Measurements from ENCODE around the gene GNAT1. TPM values are rescaled to one million over a fixed set of nuclear protein-coding genes. Genes with fewer than 3 reads are reported as not detected.

The GNAT1 gene
- total RNA-seq, 1 experiment from 2014 or later, result not detected

- DNase-seq, result no peak
- peaks cover 17% of the 10 kb centered on the region for H3K4me1 ChIP-seq (replicated peaks; ENCODE audit: insufficient read depth)
- H3F3A ChIP-seq (ENCODE audit: insufficient read depth, low read depth), result 0 out of 2 replicates have a peak, but pooled peaks cover 3% of the 10 kb centered on the region
- H3K4me2 ChIP-seq, result no peak overlapping the region
- no peaks in the 10 kb centered on the region for H3K9me2 ChIP-seq (ENCODE audit: insufficient read depth)
- no peak for TF ChIP-seq EZH2 (IDR thresholded peaks at IDR 0.05; ENCODE audit: low read depth)
- TF ChIP-seq, protein P1, sequence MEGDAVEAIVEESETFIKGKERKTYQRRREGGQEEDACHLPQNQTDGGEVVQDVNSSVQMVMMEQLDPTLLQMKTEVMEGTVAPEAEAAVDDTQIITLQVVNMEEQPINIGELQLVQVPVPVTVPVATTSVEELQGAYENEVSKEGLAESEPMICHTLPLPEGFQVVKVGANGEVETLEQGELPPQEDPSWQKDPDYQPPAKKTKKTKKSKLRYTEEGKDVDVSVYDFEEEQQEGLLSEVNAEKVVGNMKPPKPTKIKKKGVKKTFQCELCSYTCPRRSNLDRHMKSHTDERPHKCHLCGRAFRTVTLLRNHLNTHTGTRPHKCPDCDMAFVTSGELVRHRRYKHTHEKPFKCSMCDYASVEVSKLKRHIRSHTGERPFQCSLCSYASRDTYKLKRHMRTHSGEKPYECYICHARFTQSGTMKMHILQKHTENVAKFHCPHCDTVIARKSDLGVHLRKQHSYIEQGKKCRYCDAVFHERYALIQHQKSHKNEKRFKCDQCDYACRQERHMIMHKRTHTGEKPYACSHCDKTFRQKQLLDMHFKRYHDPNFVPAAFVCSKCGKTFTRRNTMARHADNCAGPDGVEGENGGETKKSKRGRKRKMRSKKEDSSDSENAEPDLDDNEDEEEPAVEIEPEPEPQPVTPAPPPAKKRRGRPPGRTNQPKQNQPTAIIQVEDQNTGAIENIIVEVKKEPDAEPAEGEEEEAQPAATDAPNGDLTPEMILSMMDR (conservative IDR thresholded peaks at IDR 0.05), result no peak
- intact Hi-C loops (cut with micrococcal nuclease; ENCODE audit: unreplicated experiment), result no loop called here
- CTCF ChIA-PET, result no interaction called here
- H3K79me2 ChIP-seq (ENCODE audit: low read depth), result no peaks in the 10 kb centered on the region
- POLR2A ChIA-PET (ENCODE audit: unreplicated experiment), result interaction anchor here (0.6 kb wide), 1 partner anchor 316 kb away, joined by 3 read pairs; no protein-coding TSS in a partner anchor
- H2AFZ ChIP-seq, result no peak overlapping the region
- no peaks in the 10 kb centered on the region for H4K20me1 ChIP-seq (ENCODE audit: insufficient read depth)
- H3K9me3 ChIP-seq (ENCODE audit: insufficient read depth, low read depth), result no peaks in the 10 kb centered on the region
- no TSS peak for BruUV-seq (replicated peaks)
- H3K27me3 ChIP-seq (ENCODE audit: insufficient read depth, low read depth), result no peaks in the 10 kb centered on the region
- no peak overlapping the region for H3K27ac ChIP-seq
- no peaks in the 10 kb centered on the region for H3K36me3 ChIP-seq (ENCODE audit: low read depth)
- no peak overlapping the region for H3K4me3 ChIP-seq
Observed at GRCh38 chr3:50157827-50158529, 33.4 kb upstream of the GNAT1 start.

DNA sequence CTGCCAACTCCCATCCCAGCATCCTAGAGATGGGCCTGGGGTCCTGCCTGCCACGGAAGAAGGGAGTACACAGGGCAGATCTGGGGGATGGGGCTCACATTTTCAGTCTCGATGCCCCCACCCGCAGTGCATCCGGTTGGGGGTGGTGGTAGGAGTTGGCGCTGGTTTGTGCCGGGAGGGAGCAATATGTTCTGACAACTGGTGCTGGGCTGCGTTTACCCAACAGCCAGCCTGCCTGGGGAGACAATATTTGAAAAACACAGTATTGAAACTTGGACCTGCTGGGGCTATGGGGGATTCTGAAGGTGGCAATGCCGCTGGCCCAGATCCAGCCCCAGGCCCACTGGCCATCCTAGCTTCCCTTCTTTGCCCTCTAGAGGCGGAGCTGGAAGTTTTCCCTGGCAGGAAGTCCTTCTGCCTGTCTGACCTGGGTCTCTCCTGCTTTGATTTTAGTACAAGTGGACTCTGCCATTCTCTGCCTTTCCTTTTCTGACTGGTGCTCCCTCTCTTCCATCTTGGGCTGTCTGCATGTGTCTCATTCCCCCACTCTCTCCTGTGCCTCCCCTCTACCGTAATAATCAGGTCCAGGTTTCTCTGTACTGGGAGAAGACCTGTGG, 32.8 kb upstream of the GNAT1 start:
- no peaks in the 10 kb centered on the region for H3K9me3 ChIP-seq (ENCODE audit: insufficient read depth, low read depth)
- H2AFZ ChIP-seq, result no peak overlapping the region
- H3K27ac ChIP-seq, result no peak overlapping the region
- H3K36me3 ChIP-seq (ENCODE audit: low read depth), result no peaks in the 10 kb centered on the region
- no peaks in the 10 kb centered on the region for H3K79me2 ChIP-seq (ENCODE audit: low read depth)
- H3K4me1 ChIP-seq (replicated peaks; ENCODE audit: insufficient read depth), result peaks cover 24% of the 10 kb centered on the region
- H3F3A ChIP-seq (ENCODE audit: insufficient read depth, low read depth), result 0 out of 2 replicates have a peak, but pooled peaks cover 3% of the 10 kb centered on the region
- no TSS peak for BruUV-seq (replicated peaks)
- no peak overlapping the region for H3K4me2 ChIP-seq
- intact Hi-C loops (cut with micrococcal nuclease; ENCODE audit: unreplicated experiment), result no loop called here
- H3K9me2 ChIP-seq (ENCODE audit: insufficient read depth), result no peaks in the 10 kb centered on the region
- POLR2A ChIA-PET (ENCODE audit: unreplicated experiment), result no interaction called here
- CTCF ChIA-PET, result no interaction called here
- no peak overlapping the region for H3K4me3 ChIP-seq
- H3K27me3 ChIP-seq (ENCODE audit: insufficient read depth, low read depth), result no peaks in the 10 kb centered on the region
- DNase-seq, result no peak
- H4K20me1 ChIP-seq (ENCODE audit: insufficient read depth), result no peaks in the 10 kb centered on the region
- TF ChIP-seq EZH2 (IDR thresholded peaks at IDR 0.05; ENCODE audit: low read depth), result no peak
- TF ChIP-seq, protein P1 (conservative IDR thresholded peaks at IDR 0.05), result no peak

DNA sequence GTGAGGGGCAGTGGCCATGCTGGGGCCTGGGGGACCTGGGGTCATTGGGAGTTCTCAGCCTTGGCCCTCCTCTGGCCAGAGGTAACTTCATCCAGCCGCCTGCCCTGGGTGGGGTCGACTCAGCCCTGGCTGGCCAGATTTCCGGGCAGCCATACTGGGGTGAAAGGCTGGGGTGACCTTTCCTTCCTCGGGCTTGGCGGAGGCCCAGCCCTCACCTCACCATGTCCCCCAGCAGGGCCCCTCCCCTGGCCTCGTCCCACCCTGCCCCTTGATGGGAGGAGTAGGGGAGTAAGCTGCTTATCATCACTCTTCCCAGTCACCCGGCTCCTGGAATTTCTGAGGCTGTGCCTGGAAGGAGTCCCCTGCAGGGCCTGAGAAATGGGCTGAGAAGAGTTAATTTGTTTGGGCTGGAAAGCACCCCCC, 30.8 kb upstream of the GNAT1 start:
- Histone ChIP-seq H3K9me3 (ENCODE audit: insufficient read depth, low read depth) (no peaks in the 10 kb centered on the region), H3K4me2 (no peak overlapping the region), H3K27me3 (ENCODE audit: insufficient read depth, low read depth) (no peaks in the 10 kb centered on the region), H3K36me3 (ENCODE audit: low read depth) (no peaks in the 10 kb centered on the region), H2AFZ (no peak overlapping the region), H3K4me1 (replicated peaks; ENCODE audit: insufficient read depth) (peaks cover 38% of the 10 kb centered on the region), H4K20me1 (ENCODE audit: insufficient read depth) (no peaks in the 10 kb centered on the region), H3K4me3 (no peak overlapping the region), H3K79me2 (ENCODE audit: low read depth) (no peaks in the 10 kb centered on the region), H3F3A (ENCODE audit: insufficient read depth, low read depth) (peaks cover 3% of the 10 kb centered on the region; the same call in 1 of the 2 replicates), H3K9me2 (ENCODE audit: insufficient read depth) (no peaks in the 10 kb centered on the region), H3K27ac (no peak overlapping the region)
- TF ChIP-seq EZH2 (IDR thresholded peaks at IDR 0.05; ENCODE audit: low read depth), result no peak
- TF ChIP-seq, protein P1 (conservative IDR thresholded peaks at IDR 0.05), result no peak
- intact Hi-C loops (cut with micrococcal nuclease; ENCODE audit: unreplicated experiment), result no loop called here
- ChIA-PET CTCF (no interaction called here), POLR2A (ENCODE audit: unreplicated experiment) (interaction anchor here (1.0 kb wide), 1 partner anchor 12 kb away, joined by 3 read pairs; no protein-coding TSS in a partner anchor)
- no TSS peak for BruUV-seq (replicated peaks)
- peak in 1 of 2 experiments; percentile 82 for DNase-seq
